AG04450 (cell line): ENCODE results near the gene TM2D3. TPM values are rescaled to one million over a fixed set of nuclear protein-coding genes. Genes with fewer than 3 reads are reported as not detected.
"Not testable (repeated sequence)": the region's sequence is repeated elsewhere in the genome, so short reads cannot be mapped to it uniquely, and the experiment has no call there.

ENCODE experiments used
- CTCF ChIA-PET: fragments of 300-600, 350-600 bp; formaldehyde crosslinking; extraction: SDS; loops from one replicate; lab custom pipeline; 2022; ENCODE audit warnings: antibody characterized with exemption, inconsistent platforms; lab: Charles Lee
- POLR2A ChIA-PET: fragments of 350-600 bp; formaldehyde crosslinking; extraction: SDS; loops from one replicate; lab custom pipeline; 2021; ENCODE audit warnings: antibody characterized with exemption, inconsistent platforms; lab: Yijun Ruan, JAX
- DNase-seq: peaks from one replicate; pipeline ENCODE4 v3.0.0-alpha.2; 2011; ENCODE audit warnings: low read depth, low spot score
- H3K27ac ChIP-seq: one replicate; pipeline ENCODE4 v1.5.1; 2012; ENCODE audit warnings: low read depth, low read length, control low read depth
- H3K27me3 ChIP-seq: one replicate; pipeline ENCODE4 v1.6.0; 2012; ENCODE audit warnings: low read length; ENCODE audit not compliant: control insufficient read depth, insufficient read depth
- H3K4me3 ChIP-seq: 2 replicates; pipeline ENCODE4 v1.5.1; 2011; ENCODE audit warnings: mild to moderate bottlenecking, low read depth, low read length, control low read depth
- H3K9me3 ChIP-seq: 2 replicates; pipeline ENCODE4 v1.5.1; 2012; ENCODE audit warnings: low read length; ENCODE audit not compliant: control insufficient read depth, insufficient read depth
- CTCF ChIP-seq: IDR thresholded peaks from 2 replicates; pipeline ENCODE4 v1.5.1; 2011; ENCODE audit warnings: low read depth, low read length, control low read depth, inconsistent platforms
- polyA plus RNA-seq: library from polyadenylated mRNA; depleted of rRNA; stranded (reverse); fragments of >200 nt; gene quantifications from 2 replicates; pipeline ENCODE4 v1.2.3, GENCODE V29; 2011

TM2D3 gene
- polyA plus RNA-seq, 1 experiment, result 64.2 TPM

GRCh38 chr15:101637919-101638318, 14.3 kb downstream of the TM2D3 start:
- DNase-seq, result no peak
- Histone ChIP-seq H3K27me3 (no peaks in the 10 kb centered on the region), H3K9me3 (no peaks in the 10 kb centered on the region), H3K4me3 (no peak overlapping the region), H3K27ac (no peak overlapping the region)
- ChIA-PET POLR2A (no interaction called here), CTCF (interaction anchor here (8.8 kb wide), 1 partner anchor 336 kb away, joined by 232 read pairs; no protein-coding TSS in a partner anchor)
- no peak for TF ChIP-seq CTCF

- no peak overlapping the region for H3K27ac ChIP-seq
- no peak overlapping the region for H3K4me3 ChIP-seq
- H3K9me3 ChIP-seq, result no peaks in the 10 kb centered on the region
- ChIA-PET POLR2A (no interaction called here), CTCF (interaction anchor here (1.5 to 8.8 kb wide), 2 partner anchors 318 to 336 kb away, joined by 3 to 232 read pairs; no protein-coding TSS in a partner anchor)
- no peak for DNase-seq
- no peaks in the 10 kb centered on the region for H3K27me3 ChIP-seq
- TF ChIP-seq CTCF, result no peak
Observed at GRCh38 chr15:101637516-101637915, 14.7 kb downstream of the TM2D3 start.

GRCh38 chr15:101637038-101637437, 15.1 kb downstream of the TM2D3 start:
- Histone ChIP-seq H3K4me3 (no peak overlapping the region), H3K27ac (no peak overlapping the region), H3K9me3 (no peaks in the 10 kb centered on the region), H3K27me3 (no peaks in the 10 kb centered on the region)
- TF ChIP-seq CTCF, result no peak
- DNase-seq, result no peak
- ChIA-PET CTCF (interaction anchor here (1.5 to 8.8 kb wide), 2 partner anchors 317 to 336 kb away, joined by 3 to 232 read pairs; no protein-coding TSS in a partner anchor), POLR2A (no interaction called here)

GRCh38 chr15:101635944-101636727, 16.0 kb downstream of the TM2D3 start:
- Histone ChIP-seq H3K9me3 (no peaks in the 10 kb centered on the region), H3K27ac (peak overlapping the region; percentile 24), H3K4me3 (no peak overlapping the region), H3K27me3 (no peaks in the 10 kb centered on the region)
- DNase-seq, result no peak
- no peak for TF ChIP-seq CTCF
- ChIA-PET POLR2A (no interaction called here), CTCF (interaction anchor here (1.5 to 8.8 kb wide), 2 partner anchors 316 to 335 kb away, joined by 3 to 232 read pairs; no protein-coding TSS in a partner anchor)

- no peaks in the 10 kb centered on the region for H3K9me3 ChIP-seq
- no peak overlapping the region for H3K4me3 ChIP-seq
- H3K27me3 ChIP-seq, result no peaks in the 10 kb centered on the region
- CTCF ChIA-PET, result interaction anchor here (1.8 kb wide), 1 partner anchor 8 kb away, joined by 15 read pairs; no protein-coding TSS in a partner anchor
- POLR2A ChIA-PET, result no interaction called here
- H3K27ac ChIP-seq, result no peak overlapping the region
- TF ChIP-seq CTCF, result no peak
- no peak for DNase-seq
Observed at GRCh38 chr15:101633356-101633755, 18.8 kb downstream of the TM2D3 start.

GRCh38 chr15:101626729-101627128, 25.5 kb downstream of the TM2D3 start:
- H3K9me3 ChIP-seq, CTCF ChIA-PET, DNase-seq, H3K27ac ChIP-seq, H3K27me3 ChIP-seq, POLR2A ChIA-PET, H3K4me3 ChIP-seq: not testable (repeated sequence)
